KMS-11 (cell line): ENCODE data around the gene CCM2L.

Source experiments
- H2AFZ ChIP-seq: fragments of 200-600 bp; sonication (generic); 2 replicates; pipeline ENCODE4 v1.6.1; 2016; ENCODE audit warnings: antibody characterized with exemption, mixed run types, low read depth
- H3K27ac ChIP-seq: fragments of 200-600 bp; sonication (generic); 2 replicates; pipeline ENCODE4 v1.6.1; 2016; ENCODE audit warnings: mild to moderate bottlenecking, mixed run types
- H3K27me3 ChIP-seq: fragments of 200-600 bp; sonication (generic); 2 replicates; pipeline ENCODE4 v1.6.1; 2017; ENCODE audit warnings: mild to moderate bottlenecking, low read depth, mixed run types, moderate library complexity; ENCODE audit not compliant: insufficient read depth
- H3K36me3 ChIP-seq: fragments of 200-600 bp; sonication (generic); 2 replicates; pipeline ENCODE4 v1.6.1; 2017; ENCODE audit warnings: mild to moderate bottlenecking, mixed run types; ENCODE audit not compliant: insufficient read depth
- H3K4me1 ChIP-seq: fragments of 200-600 bp; sonication (generic); 2 replicates; pipeline ENCODE4 v1.6.1; 2016; ENCODE audit warnings: mild to moderate bottlenecking, low read depth, mixed run types; ENCODE audit not compliant: poor library complexity, severe bottlenecking
- H3K4me2 ChIP-seq: fragments of 200-600 bp; sonication (generic); 2 replicates; pipeline ENCODE4 v1.7.0; 2016; ENCODE audit warnings: mild to moderate bottlenecking, mixed run types
- H3K4me3 ChIP-seq: fragments of 200-600 bp; sonication (generic); IDR thresholded peaks from 2 replicates; pipeline ENCODE4 v1.6.1; 2017; ENCODE audit warnings: low read depth, low read length, mixed read lengths; ENCODE audit not compliant: insufficient read depth
- H3K79me2 ChIP-seq: fragments of 200-600 bp; sonication (generic); 2 replicates; pipeline ENCODE4 v1.6.1; 2016; ENCODE audit warnings: low read depth, mixed run types; ENCODE audit not compliant: insufficient read depth
- H3K9ac ChIP-seq: fragments of 200-600 bp; sonication (generic); 2 replicates; pipeline ENCODE4 v1.6.1; 2016; ENCODE audit warnings: mild to moderate bottlenecking, mixed run types
- H4K20me1 ChIP-seq: fragments of 200-600 bp; sonication (generic); 2 replicates; pipeline ENCODE4 v1.6.1; 2016; ENCODE audit warnings: mild to moderate bottlenecking, mixed run types; ENCODE audit not compliant: insufficient read depth
- TF ChIP-seq, protein P1 (sequence below): fragments of 200-600 bp; sonication (generic); conservative IDR thresholded peaks from 2 replicates; pipeline ENCODE4 v1.6.1; 2017; ENCODE audit warnings: low read depth, mild to moderate bottlenecking, antibody characterized with exemption, low read length, moderate library complexity, mixed read lengths

The CCM2L gene

GRCh38 chr20:31992086-31992485 is 18.2 kb upstream of the CCM2L start:
- H3K36me3 ChIP-seq, result no peaks in the 10 kb centered on the region
- no peak overlapping the region for H3K9ac ChIP-seq
- peaks cover 32% of the 10 kb centered on the region; the same call in 1 of the 2 replicates for H3K27me3 ChIP-seq
- no peak overlapping the region for H3K4me3 ChIP-seq
- H3K27ac ChIP-seq, result no peak overlapping the region
- no peaks in the 10 kb centered on the region for H3K79me2 ChIP-seq
- no peak overlapping the region for H3K4me2 ChIP-seq
- no peaks in the 10 kb centered on the region for H3K4me1 ChIP-seq
- TF ChIP-seq, protein P1, sequence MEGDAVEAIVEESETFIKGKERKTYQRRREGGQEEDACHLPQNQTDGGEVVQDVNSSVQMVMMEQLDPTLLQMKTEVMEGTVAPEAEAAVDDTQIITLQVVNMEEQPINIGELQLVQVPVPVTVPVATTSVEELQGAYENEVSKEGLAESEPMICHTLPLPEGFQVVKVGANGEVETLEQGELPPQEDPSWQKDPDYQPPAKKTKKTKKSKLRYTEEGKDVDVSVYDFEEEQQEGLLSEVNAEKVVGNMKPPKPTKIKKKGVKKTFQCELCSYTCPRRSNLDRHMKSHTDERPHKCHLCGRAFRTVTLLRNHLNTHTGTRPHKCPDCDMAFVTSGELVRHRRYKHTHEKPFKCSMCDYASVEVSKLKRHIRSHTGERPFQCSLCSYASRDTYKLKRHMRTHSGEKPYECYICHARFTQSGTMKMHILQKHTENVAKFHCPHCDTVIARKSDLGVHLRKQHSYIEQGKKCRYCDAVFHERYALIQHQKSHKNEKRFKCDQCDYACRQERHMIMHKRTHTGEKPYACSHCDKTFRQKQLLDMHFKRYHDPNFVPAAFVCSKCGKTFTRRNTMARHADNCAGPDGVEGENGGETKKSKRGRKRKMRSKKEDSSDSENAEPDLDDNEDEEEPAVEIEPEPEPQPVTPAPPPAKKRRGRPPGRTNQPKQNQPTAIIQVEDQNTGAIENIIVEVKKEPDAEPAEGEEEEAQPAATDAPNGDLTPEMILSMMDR, result no peak
- no peak overlapping the region for H2AFZ ChIP-seq
- H4K20me1 ChIP-seq, result no peaks in the 10 kb centered on the region

- Histone ChIP-seq H3K27me3 (peaks cover 53% of the 10 kb centered on the region; the same call in 1 of the 2 replicates), H3K4me2 (no peak overlapping the region), H3K27ac (no peak overlapping the region), H3K9ac (no peak overlapping the region), H3K4me3 (no peak overlapping the region), H2AFZ (no peak overlapping the region), H3K36me3 (no peaks in the 10 kb centered on the region), H4K20me1 (no peaks in the 10 kb centered on the region), H3K4me1 (no peaks in the 10 kb centered on the region), H3K79me2 (no peaks in the 10 kb centered on the region)
- TF ChIP-seq, protein P1, result no peak
Observed at GRCh38 chr20:31996996-31997395, 13.2 kb upstream of the CCM2L start.

- H3K4me1 ChIP-seq, result no peaks in the 10 kb centered on the region
- no peaks in the 10 kb centered on the region for H3K79me2 ChIP-seq
- H3K9ac ChIP-seq, result no peak overlapping the region
- no peak overlapping the region for H3K27ac ChIP-seq
- H4K20me1 ChIP-seq, result no peaks in the 10 kb centered on the region
- H3K27me3 ChIP-seq, result peaks cover 45% of the 10 kb centered on the region; the same call in 1 of the 2 replicates
- H3K4me2 ChIP-seq, result no peak overlapping the region
- TF ChIP-seq, protein P1, result no peak
- no peak overlapping the region for H3K4me3 ChIP-seq
- H3K36me3 ChIP-seq, result no peaks in the 10 kb centered on the region
- H2AFZ ChIP-seq, result no peak overlapping the region
Observed at GRCh38 chr20:31998246-31998645, 12.0 kb upstream of the CCM2L start.

DNA sequence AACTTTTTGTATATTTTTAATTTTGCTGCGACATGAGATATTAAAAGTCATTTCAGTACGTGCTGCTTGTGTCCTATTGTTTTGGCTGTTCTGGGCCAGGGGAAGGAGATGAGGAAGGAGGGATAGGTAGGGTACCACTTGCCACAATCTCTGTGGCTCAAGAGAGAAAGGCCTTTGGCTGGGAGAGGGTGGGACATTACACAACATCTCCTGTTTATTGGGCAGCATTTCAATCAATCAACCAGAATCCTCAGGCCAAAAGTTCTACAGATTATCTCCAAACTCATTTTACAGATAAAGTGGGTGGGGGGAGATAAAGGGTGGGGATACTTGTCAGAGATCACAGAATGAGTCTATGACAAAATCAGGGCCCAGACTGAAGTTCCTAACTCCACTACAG is 6.9 kb upstream of the CCM2L start:
- H3K4me2 ChIP-seq, result no peak overlapping the region
- H3K4me3 ChIP-seq, result no peak overlapping the region
- no peaks in the 10 kb centered on the region for H4K20me1 ChIP-seq
- TF ChIP-seq, protein P1, result no peak
- no peak overlapping the region for H3K9ac ChIP-seq
- H3K27ac ChIP-seq, result no peak overlapping the region
- no peaks in the 10 kb centered on the region for H3K4me1 ChIP-seq
- H3K27me3 ChIP-seq, result peaks cover 30% of the 10 kb centered on the region
- no peaks in the 10 kb centered on the region for H3K79me2 ChIP-seq
- H3K36me3 ChIP-seq, result no peaks in the 10 kb centered on the region
- H2AFZ ChIP-seq, result no peak overlapping the region
